ENCODE data around the gene ANO5. TPM values are rescaled to one million over a fixed set of nuclear protein-coding genes. Genes with fewer than 3 reads are reported as not detected.
A peak's percentile ranks its signal among the peaks of the same experiment; 100 is the strongest.

ANO5 gene, protein sequence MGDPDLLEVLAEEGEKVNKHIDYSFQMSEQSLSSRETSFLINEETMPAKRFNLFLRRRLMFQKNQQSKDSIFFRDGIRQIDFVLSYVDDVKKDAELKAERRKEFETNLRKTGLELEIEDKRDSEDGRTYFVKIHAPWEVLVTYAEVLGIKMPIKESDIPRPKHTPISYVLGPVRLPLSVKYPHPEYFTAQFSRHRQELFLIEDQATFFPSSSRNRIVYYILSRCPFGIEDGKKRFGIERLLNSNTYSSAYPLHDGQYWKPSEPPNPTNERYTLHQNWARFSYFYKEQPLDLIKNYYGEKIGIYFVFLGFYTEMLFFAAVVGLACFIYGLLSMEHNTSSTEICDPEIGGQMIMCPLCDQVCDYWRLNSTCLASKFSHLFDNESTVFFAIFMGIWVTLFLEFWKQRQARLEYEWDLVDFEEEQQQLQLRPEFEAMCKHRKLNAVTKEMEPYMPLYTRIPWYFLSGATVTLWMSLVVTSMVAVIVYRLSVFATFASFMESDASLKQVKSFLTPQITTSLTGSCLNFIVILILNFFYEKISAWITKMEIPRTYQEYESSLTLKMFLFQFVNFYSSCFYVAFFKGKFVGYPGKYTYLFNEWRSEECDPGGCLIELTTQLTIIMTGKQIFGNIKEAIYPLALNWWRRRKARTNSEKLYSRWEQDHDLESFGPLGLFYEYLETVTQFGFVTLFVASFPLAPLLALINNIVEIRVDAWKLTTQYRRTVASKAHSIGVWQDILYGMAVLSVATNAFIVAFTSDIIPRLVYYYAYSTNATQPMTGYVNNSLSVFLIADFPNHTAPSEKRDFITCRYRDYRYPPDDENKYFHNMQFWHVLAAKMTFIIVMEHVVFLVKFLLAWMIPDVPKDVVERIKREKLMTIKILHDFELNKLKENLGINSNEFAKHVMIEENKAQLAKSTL
- not detected in 2 replicates for total RNA-seq (2012; rRNA removed)

- Histone ChIP-seq H3K9ac (ENCODE audit: low read depth, low read length) (no peak within 1 kb of the TSS), H3K36me3 (ENCODE audit: insufficient read depth, low read length) (no peaks in the 10 kb centered on the region), H3K4me3 (ENCODE audit: low read length) (peak within 1 kb of the TSS; percentile 54), H3K4me2 (ENCODE audit: low read length) (peak within 1 kb of the TSS; percentile 73), H3K9me3 (replicated peaks; ENCODE audit: low read length) (no peaks in the 10 kb centered on the region), H3K4me1 (ENCODE audit: control insufficient read depth, insufficient read depth, low read length) (no peaks in the 10 kb centered on the region), H3K27me3 (ENCODE audit: control insufficient read depth, insufficient read depth, low read length) (peaks cover 19% of the 10 kb centered on the region)
Observed at GRCh38 chr11:22192642-22193347, at the start of gene ANO5. ANO5 (plus strand) TSS chr11:22193085; CDS start chr11:22193493, 408 bp downstream.

- H3K36me3 ChIP-seq (ENCODE audit: insufficient read depth, low read length), result no peaks in the 10 kb centered on the region
Observed at GRCh38 chr11:22151649-22152197, 41.2 kb upstream of the ANO5 start.

DNA sequence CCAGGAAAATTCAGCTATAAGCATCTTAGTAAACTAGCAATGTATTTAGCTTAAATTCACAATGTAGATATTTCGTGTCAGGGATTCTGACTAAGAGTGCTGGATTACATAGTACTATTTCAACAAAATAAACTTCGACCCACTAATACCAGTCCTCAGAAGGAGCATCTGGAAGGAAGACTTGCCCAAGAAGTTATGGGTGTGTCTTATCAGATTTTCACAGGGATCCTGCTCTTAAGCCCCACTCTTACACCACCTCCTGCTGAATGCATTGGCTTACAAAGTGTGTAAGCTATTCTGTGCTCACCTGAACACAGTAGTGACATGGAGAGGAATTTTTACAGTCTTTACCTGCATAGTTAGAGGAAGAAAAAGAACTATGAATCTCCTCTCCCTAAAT is 35.4 kb upstream of the ANO5 start:
- H3K27me3 ChIP-seq (ENCODE audit: control insufficient read depth, insufficient read depth, low read length), result no peaks in the 10 kb centered on the region
- H3K9me3 ChIP-seq (replicated peaks; ENCODE audit: low read length), result no peaks in the 10 kb centered on the region
- no peaks in the 10 kb centered on the region for H3K36me3 ChIP-seq (ENCODE audit: insufficient read depth, low read length)
- no peak overlapping the region for H3K4me2 ChIP-seq (ENCODE audit: low read length)
- no peak overlapping the region for H3K9ac ChIP-seq (ENCODE audit: low read depth, low read length)
- no peak overlapping the region for H3K4me3 ChIP-seq (ENCODE audit: low read length)
- no peaks in the 10 kb centered on the region for H3K4me1 ChIP-seq (ENCODE audit: control insufficient read depth, insufficient read depth, low read length)

More at GRCh38 chr11:22151649-22152197, 41.2 kb upstream of the ANO5 start:
- Histone ChIP-seq H3K4me2 (ENCODE audit: low read length) (no peak overlapping the region), H3K9ac (ENCODE audit: low read depth, low read length) (no peak overlapping the region), H3K4me3 (ENCODE audit: low read length) (no peak overlapping the region), H3K27me3 (ENCODE audit: control insufficient read depth, insufficient read depth, low read length) (no peaks in the 10 kb centered on the region), H3K4me1 (ENCODE audit: control insufficient read depth, insufficient read depth, low read length) (no peaks in the 10 kb centered on the region), H3K9me3 (replicated peaks; ENCODE audit: low read length) (no peaks in the 10 kb centered on the region)

DNA sequence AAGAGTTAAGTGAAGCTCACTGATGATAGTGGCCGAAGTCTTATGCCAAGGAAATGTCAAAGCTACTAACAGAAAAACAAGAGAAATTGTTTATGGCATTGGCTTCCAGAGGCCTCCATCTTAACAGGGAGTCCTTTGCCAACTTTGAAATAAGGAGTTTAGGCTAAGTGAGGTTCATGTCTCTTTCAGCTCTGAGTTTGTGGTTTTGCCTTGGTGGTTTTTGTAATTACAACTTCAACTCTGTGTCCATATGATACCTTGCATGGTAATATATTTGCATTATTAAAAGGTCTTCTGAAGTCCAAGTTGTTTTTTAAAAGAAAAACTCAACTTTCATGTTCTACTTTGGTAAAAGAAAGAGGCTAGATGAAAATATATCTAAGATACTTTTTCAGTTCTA is 31.4 kb upstream of the ANO5 start:
- no peaks in the 10 kb centered on the region for H3K36me3 ChIP-seq (ENCODE audit: insufficient read depth, low read length)
- H3K4me1 ChIP-seq (ENCODE audit: control insufficient read depth, insufficient read depth, low read length), result no peaks in the 10 kb centered on the region
- H3K9me3 ChIP-seq (replicated peaks; ENCODE audit: low read length), result no peaks in the 10 kb centered on the region
- H3K27me3 ChIP-seq (ENCODE audit: control insufficient read depth, insufficient read depth, low read length), result no peaks in the 10 kb centered on the region
- no peak overlapping the region for H3K4me2 ChIP-seq (ENCODE audit: low read length)
- no peak overlapping the region for H3K9ac ChIP-seq (ENCODE audit: low read depth, low read length)
- no peak overlapping the region for H3K4me3 ChIP-seq (ENCODE audit: low read length)

GRCh38 chr11:22162756-22163155 is 30.1 kb upstream of the ANO5 start:
- Histone ChIP-seq H3K36me3 (ENCODE audit: insufficient read depth, low read length) (no peaks in the 10 kb centered on the region), H3K9me3 (replicated peaks; ENCODE audit: low read length) (no peaks in the 10 kb centered on the region), H3K9ac (ENCODE audit: low read depth, low read length) (no peak overlapping the region), H3K4me2 (ENCODE audit: low read length) (no peak overlapping the region), H3K4me1 (ENCODE audit: control insufficient read depth, insufficient read depth, low read length) (no peaks in the 10 kb centered on the region), H3K4me3 (ENCODE audit: low read length) (no peak overlapping the region), H3K27me3 (ENCODE audit: control insufficient read depth, insufficient read depth, low read length) (no peaks in the 10 kb centered on the region)

DNA sequence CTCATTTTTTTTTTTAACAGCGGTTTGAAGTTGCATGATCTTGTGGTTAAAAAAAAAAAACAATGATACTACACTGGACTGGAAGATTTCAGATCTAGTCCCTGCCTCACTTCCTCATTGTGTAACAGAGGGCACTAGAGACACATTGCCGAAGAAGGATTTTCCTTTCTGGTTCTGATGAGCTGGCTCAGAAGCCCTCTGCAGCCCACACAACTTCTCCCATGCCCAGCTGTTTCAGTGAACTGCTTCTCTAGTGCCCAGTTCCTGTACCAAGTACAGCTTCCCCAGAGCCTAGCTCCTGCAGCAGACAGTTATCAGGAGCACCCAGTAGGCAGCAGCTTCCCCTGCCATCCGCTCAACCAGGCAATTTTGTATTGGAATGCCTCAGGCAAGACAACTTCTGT is 29.5 kb upstream of the ANO5 start:
- no peak overlapping the region for H3K4me3 ChIP-seq (ENCODE audit: low read length)
- no peaks in the 10 kb centered on the region for H3K36me3 ChIP-seq (ENCODE audit: insufficient read depth, low read length)
- H3K4me1 ChIP-seq (ENCODE audit: control insufficient read depth, insufficient read depth, low read length), result no peaks in the 10 kb centered on the region

GRCh38 chr11:22165087-22165486 is 27.8 kb upstream of the ANO5 start:
- no peaks in the 10 kb centered on the region for H3K36me3 ChIP-seq (ENCODE audit: insufficient read depth, low read length)
- no peaks in the 10 kb centered on the region for H3K9me3 ChIP-seq (replicated peaks; ENCODE audit: low read length)
- no peak overlapping the region for H3K4me3 ChIP-seq (ENCODE audit: low read length)
- no peak overlapping the region for H3K4me2 ChIP-seq (ENCODE audit: low read length)
- no peaks in the 10 kb centered on the region for H3K27me3 ChIP-seq (ENCODE audit: control insufficient read depth, insufficient read depth, low read length)
- no peak overlapping the region for H3K9ac ChIP-seq (ENCODE audit: low read depth, low read length)
- H3K4me1 ChIP-seq (ENCODE audit: control insufficient read depth, insufficient read depth, low read length), result no peaks in the 10 kb centered on the region

More for the DNA sequence above, 29.5 kb upstream of the ANO5 start:
- Histone ChIP-seq H3K4me2 (ENCODE audit: low read length) (no peak overlapping the region), H3K27me3 (ENCODE audit: control insufficient read depth, insufficient read depth, low read length) (no peaks in the 10 kb centered on the region), H3K9ac (ENCODE audit: low read depth, low read length) (no peak overlapping the region), H3K9me3 (replicated peaks; ENCODE audit: low read length) (no peaks in the 10 kb centered on the region)

GRCh38 chr11:22165759-22166513 is 26.9 kb upstream of the ANO5 start:
- Histone ChIP-seq H3K4me1 (ENCODE audit: control insufficient read depth, insufficient read depth, low read length) (no peaks in the 10 kb centered on the region), H3K27me3 (ENCODE audit: control insufficient read depth, insufficient read depth, low read length) (no peaks in the 10 kb centered on the region), H3K4me3 (ENCODE audit: low read length) (no peak overlapping the region), H3K9me3 (replicated peaks; ENCODE audit: low read length) (no peaks in the 10 kb centered on the region), H3K9ac (ENCODE audit: low read depth, low read length) (no peak overlapping the region), H3K36me3 (ENCODE audit: insufficient read depth, low read length) (no peaks in the 10 kb centered on the region), H3K4me2 (ENCODE audit: low read length) (no peak overlapping the region)

DNA sequence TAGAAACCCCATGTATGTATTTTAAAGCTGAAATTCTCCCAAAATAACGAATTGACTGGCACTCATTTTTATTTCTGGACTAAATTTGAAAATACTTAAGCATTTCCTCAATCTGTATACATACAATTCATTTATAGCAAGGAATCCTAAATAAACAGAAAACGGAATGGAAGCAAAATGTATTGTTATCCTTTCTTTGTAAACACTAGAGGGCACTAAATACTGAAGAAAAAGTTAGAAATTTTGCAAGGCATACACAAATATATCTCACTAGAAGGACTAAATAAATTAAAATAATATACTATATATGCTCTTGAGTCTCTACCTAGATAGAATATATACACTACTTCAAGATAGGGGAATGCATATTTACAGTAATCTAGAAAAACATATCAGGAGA is 23.1 kb upstream of the ANO5 start:
- no peak overlapping the region for H3K9ac ChIP-seq (ENCODE audit: low read depth, low read length)
- H3K4me3 ChIP-seq (ENCODE audit: low read length), result no peak overlapping the region
- H3K27me3 ChIP-seq (ENCODE audit: control insufficient read depth, insufficient read depth, low read length), result no peaks in the 10 kb centered on the region
- no peaks in the 10 kb centered on the region for H3K4me1 ChIP-seq (ENCODE audit: control insufficient read depth, insufficient read depth, low read length)
- no peak overlapping the region for H3K4me2 ChIP-seq (ENCODE audit: low read length)
- H3K36me3 ChIP-seq (ENCODE audit: insufficient read depth, low read length), result no peaks in the 10 kb centered on the region
- no peaks in the 10 kb centered on the region for H3K9me3 ChIP-seq (replicated peaks; ENCODE audit: low read length)

DNA sequence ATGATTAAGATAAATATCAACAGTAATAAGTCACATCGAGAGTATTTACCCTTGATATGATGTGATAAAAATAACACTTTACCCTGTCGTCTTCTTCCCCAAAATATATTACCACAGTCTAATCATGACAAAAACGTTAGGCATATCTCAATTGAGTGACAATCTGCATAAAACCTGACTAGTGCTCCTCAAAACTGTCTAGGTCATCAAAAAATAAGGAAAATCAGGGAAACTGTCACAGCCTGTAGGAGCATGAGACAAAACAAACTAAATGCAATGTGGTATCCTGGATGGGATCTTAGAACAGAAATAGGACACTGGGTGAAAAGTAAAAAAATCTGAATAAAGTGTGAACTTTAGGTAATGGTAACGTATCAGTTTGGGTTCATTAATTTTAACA is 19.4 kb upstream of the ANO5 start:
- Histone ChIP-seq H3K4me1 (ENCODE audit: control insufficient read depth, insufficient read depth, low read length) (no peaks in the 10 kb centered on the region), H3K9ac (ENCODE audit: low read depth, low read length) (no peak overlapping the region), H3K4me3 (ENCODE audit: low read length) (no peak overlapping the region)

More for the DNA sequence above, 19.4 kb upstream of the ANO5 start:
- Histone ChIP-seq H3K9me3 (replicated peaks; ENCODE audit: low read length) (no peaks in the 10 kb centered on the region), H3K4me2 (ENCODE audit: low read length) (no peak overlapping the region), H3K27me3 (ENCODE audit: control insufficient read depth, insufficient read depth, low read length) (no peaks in the 10 kb centered on the region), H3K36me3 (ENCODE audit: insufficient read depth, low read length) (no peaks in the 10 kb centered on the region)

All from skeletal muscle satellite cell (primary cell).